Measurements from ENCODE around the gene TSBP1. TPM values are rescaled to one million over a fixed set of nuclear protein-coding genes. Genes with fewer than 3 reads are reported as not detected.
"Not testable (repeated sequence)": the region's sequence is repeated elsewhere in the genome, so short reads cannot be mapped to it uniquely, and the experiment has no call there.

The TSBP1 gene
- total and polyA plus RNA-seq, 7 donors = not detected

DNA sequence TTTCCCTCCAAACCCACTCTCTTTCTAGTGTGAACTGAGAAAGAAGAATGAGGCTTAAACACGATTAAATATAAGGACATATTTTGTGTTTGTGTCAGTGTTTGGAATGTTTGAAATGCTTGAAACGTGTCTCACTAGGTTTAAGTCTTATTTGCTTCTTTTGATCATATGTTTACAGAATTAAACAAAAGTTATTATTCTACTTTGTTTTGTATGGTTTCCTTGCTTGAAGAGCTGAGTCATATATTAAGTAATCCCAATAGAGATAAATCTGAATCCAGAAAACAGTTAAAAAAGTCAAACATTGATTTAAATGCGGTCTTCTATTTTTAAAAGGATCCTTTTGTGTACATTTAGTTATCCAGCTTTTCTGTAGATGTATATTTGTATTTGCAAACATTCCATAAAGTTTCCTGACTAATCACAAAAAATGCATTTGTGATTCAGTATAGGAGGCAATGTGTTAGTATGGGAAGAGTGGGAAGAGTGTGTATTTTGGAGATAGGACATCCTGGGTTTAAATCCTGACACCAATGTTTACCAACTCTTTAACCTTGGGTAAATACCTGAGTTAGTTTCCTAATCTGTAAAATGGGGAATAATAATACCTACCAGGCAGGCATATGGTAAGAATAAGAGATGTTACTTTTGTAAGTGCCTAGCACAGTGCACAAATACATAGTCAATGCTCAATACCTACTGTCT, 72.9 kb downstream of the TSBP1 start:
- Histone ChIP-seq H3K9me3 (no peaks in the 10 kb centered on the region), H3K4me1 (no peaks in the 10 kb centered on the region), H3K27ac (no peak overlapping the region), H3K4me3 (no peak overlapping the region), H3K36me3 (ENCODE audit: insufficient read depth in 1 of 2, low read depth in 1 of 2) (no peaks in the 10 kb centered on the region), H3K27me3 (ENCODE audit: insufficient read depth in 3 of 3, low read length in 2 of 3) (no peaks in the 10 kb centered on the region)
- DNase-seq = no peak
- ATAC-seq = no peak
- WGBS, 3 donors = 61 to 78% (median 75%) methylated on average over 3 of the region's 3 CpGs
- intact Hi-C loops (cut with DNase I) = no loop called here
- TF ChIP-seq, protein P1, sequence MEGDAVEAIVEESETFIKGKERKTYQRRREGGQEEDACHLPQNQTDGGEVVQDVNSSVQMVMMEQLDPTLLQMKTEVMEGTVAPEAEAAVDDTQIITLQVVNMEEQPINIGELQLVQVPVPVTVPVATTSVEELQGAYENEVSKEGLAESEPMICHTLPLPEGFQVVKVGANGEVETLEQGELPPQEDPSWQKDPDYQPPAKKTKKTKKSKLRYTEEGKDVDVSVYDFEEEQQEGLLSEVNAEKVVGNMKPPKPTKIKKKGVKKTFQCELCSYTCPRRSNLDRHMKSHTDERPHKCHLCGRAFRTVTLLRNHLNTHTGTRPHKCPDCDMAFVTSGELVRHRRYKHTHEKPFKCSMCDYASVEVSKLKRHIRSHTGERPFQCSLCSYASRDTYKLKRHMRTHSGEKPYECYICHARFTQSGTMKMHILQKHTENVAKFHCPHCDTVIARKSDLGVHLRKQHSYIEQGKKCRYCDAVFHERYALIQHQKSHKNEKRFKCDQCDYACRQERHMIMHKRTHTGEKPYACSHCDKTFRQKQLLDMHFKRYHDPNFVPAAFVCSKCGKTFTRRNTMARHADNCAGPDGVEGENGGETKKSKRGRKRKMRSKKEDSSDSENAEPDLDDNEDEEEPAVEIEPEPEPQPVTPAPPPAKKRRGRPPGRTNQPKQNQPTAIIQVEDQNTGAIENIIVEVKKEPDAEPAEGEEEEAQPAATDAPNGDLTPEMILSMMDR (IDR thresholded peaks at IDR 0.05) = no peak

DNA sequence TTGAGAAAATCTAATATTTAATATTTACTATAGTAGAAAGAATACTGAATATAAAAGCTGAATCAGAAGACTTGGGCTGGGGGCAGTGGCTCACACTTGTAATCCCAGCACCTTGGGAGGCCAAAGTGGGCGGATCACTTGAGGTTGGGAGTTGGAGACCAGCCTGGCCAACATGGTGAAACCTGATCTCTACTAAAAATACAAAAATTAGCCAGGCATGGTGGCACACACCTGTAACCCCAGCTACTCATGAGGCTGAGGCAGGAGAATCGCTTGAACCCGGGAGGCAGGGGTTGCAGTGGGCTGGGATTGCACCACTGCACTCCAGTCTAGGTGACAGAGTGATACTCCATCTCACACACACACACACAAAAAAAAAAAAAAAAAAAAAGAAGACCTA, 76.7 kb downstream of the TSBP1 start:
- 88 to 94% (median 89%) methylated on average over 3 of the region's 3 CpGs for WGBS, 3 donors
- intact Hi-C loops (cut with DNase I); H3K4me3 ChIP-seq: not testable (repeated sequence)

DNA sequence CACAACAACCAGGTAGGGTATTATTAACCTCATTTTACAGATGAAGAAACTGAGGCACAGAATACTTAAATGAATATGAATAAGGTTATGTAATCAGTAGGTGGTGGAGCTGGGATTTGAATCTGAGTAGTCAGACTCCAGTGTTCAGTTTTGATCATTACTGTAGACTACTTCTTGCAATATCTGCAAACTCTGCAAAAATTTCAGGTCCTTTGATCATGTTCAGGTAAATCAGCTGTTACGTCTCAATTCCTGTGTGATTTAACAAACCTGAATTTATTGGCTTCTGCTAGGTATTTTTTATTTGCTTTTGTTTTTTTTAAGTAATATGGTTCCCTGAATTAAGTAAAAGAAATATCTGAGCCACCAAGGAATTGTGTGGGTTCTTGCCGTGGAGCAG, 77.1 kb downstream of the TSBP1 start:
- no peaks in the 10 kb centered on the region for H3K9me3 ChIP-seq
- no peaks in the 10 kb centered on the region for H3K4me1 ChIP-seq
- TF ChIP-seq, protein P1 (IDR thresholded peaks at IDR 0.05) = no peak
- intact Hi-C loops (cut with DNase I) = no loop called here
- no peak overlapping the region for H3K27ac ChIP-seq
- no peak for ATAC-seq
- peaks cover 0 to 2% (median 0%) of the 10 kb centered on the region in 3 donors for H3K27me3 ChIP-seq (ENCODE audit: insufficient read depth in 3 of 3, low read length in 2 of 3)
- no peak overlapping the region for H3K4me3 ChIP-seq
- no peaks in the 10 kb centered on the region for H3K36me3 ChIP-seq (ENCODE audit: insufficient read depth in 1 of 2, low read depth in 1 of 2)
- 50 to 92% (median 87%) methylated on average over 2 of the region's 2 CpGs for WGBS, 3 donors
- DNase-seq = no peak

More for the DNA sequence above, 76.7 kb downstream of the TSBP1 start:
- DNase-seq; H3K9me3 ChIP-seq; H3K36me3 ChIP-seq (ENCODE audit: insufficient read depth in 1 of 2, low read depth in 1 of 2); H3K4me1 ChIP-seq; H3K27ac ChIP-seq; H3K27me3 ChIP-seq (ENCODE audit: insufficient read depth in 3 of 3, low read length in 2 of 3); ATAC-seq: not testable (repeated sequence)

DNA sequence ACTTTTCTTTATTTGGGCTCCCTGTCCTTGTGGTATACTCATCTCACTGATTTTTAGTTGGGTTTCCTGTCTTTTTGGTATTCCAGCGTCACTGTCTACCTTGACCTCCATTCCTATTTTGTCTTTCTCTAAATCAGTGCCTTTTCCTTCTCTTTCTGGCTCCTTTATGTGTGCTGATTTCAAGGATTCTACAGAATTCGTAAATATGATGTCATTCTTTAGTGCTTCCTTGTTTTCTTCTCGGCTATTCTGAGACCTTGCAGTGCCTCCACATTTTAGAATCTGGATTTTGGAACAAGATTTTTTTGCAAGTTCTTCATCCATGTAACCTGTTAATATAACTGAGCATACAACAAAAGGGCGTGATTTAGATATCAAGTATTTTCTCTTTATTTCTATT, 78.0 kb downstream of the TSBP1 start:
- TF ChIP-seq, protein P1 (IDR thresholded peaks at IDR 0.05) = no peak

DNA sequence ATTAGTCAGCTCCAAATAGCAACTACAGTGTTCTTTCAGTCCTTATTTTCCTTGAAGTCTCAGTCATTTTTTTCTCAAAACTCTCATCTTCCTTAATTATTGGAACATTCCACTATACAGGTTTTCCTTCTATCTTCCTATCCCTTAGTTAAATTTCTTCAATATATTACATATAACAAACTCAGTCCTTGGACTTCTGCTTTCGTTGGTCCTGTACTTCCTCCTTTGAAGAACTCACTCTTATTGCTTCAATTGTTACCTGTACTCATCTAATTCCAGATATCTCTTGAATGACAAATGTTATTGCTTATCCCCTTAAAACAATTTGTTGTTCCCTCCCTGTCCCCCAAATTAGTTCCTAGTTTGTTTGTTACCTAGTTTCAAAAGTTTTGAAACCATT, 80.2 kb downstream of the TSBP1 start:
- Histone ChIP-seq H3K4me1 (no peaks in the 10 kb centered on the region), H3K27me3 (ENCODE audit: insufficient read depth in 3 of 3, low read length in 2 of 3) (peaks cover 0 to 3% (median 2%) of the 10 kb centered on the region in 3 donors), H3K9me3 (no peaks in the 10 kb centered on the region), H3K4me3 (no peak overlapping the region), H3K27ac (no peak overlapping the region), H3K36me3 (ENCODE audit: insufficient read depth in 1 of 2, low read depth in 1 of 2) (no peaks in the 10 kb centered on the region)
- TF ChIP-seq, protein P1 (IDR thresholded peaks at IDR 0.05) = no peak
- intact Hi-C loops (cut with DNase I) = no loop called here
- DNase-seq (no peak), ATAC-seq (no peak)
- WGBS, 3 donors = 73 to 89% (median 81%) methylated on average over 1 of the region's 1 CpG

More for the DNA sequence above, 78.0 kb downstream of the TSBP1 start:
- Histone ChIP-seq H3K9me3 (no peaks in the 10 kb centered on the region), H3K4me3 (no peak overlapping the region), H3K27ac (no peak overlapping the region), H3K36me3 (ENCODE audit: insufficient read depth in 1 of 2, low read depth in 1 of 2) (no peaks in the 10 kb centered on the region), H3K4me1 (no peaks in the 10 kb centered on the region), H3K27me3 (ENCODE audit: insufficient read depth in 3 of 3, low read length in 2 of 3) (peaks cover 0 to 3% (median 2%) of the 10 kb centered on the region in 3 donors)
- 88 to 91% (median 89%) methylated on average over 4 of the region's 4 CpGs for WGBS, 3 donors
- intact Hi-C loops (cut with DNase I) = no loop called here
- ATAC-seq (no peak), DNase-seq (no peak)

Data from psoas muscle (tissue), 8 donors.